Small intestine (tissue), 7 donors: Measurements from ENCODE around the gene TTPAL. TPM values are rescaled to one million over a fixed set of nuclear protein-coding genes. Genes with fewer than 3 reads are reported as not detected.

Source experiments
- DNase-seq, 2 donors: peaks; one replicate each; pipeline versions ENCODE4 v3.0.0 to v3.0.0-alpha.2; 2013
- FAIRE-seq: peaks from 2 replicates; lab custom pipeline; 2012; peaks lifted over from hg19 to GRCh38; lab: Jason Lieb, UNC
- H3K27ac ChIP-seq, 3 donors: one replicate each; pipeline ENCODE4 v1.5.1; 2013; ENCODE audit warnings: low read length in 2 of 3, mild to moderate bottlenecking in 2 of 3, control low read depth in 1 of 3, inconsistent platforms in 1 of 3, low read depth in 1 of 3, moderate library complexity in 1 of 3
- H3K27me3 ChIP-seq, 3 donors: one replicate each; pipeline ENCODE4 v1.6.1; 2013; ENCODE audit warnings: low read length in 3 of 3, inconsistent platforms in 1 of 3; ENCODE audit not compliant: control insufficient read depth in 3 of 3, insufficient read depth in 3 of 3
- H3K36me3 ChIP-seq, 3 donors: one replicate each; pipeline ENCODE4 v1.6.1; 2013; ENCODE audit warnings: low read length in 3 of 3, inconsistent platforms in 1 of 3, low read depth in 1 of 3, mild to moderate bottlenecking in 1 of 3, moderate library complexity in 1 of 3; ENCODE audit not compliant: control insufficient read depth in 3 of 3, insufficient read depth in 2 of 3
- H3K4me1 ChIP-seq, 3 donors: one replicate each; pipeline ENCODE4 v1.6.1; 2013; ENCODE audit warnings: low read length in 2 of 3, inconsistent platforms in 1 of 3, low read depth in 1 of 3, mild to moderate bottlenecking in 1 of 3, moderate library complexity in 1 of 3; ENCODE audit not compliant: control insufficient read depth in 3 of 3, insufficient read depth in 2 of 3
- H3K4me3 ChIP-seq, 3 donors: one replicate each; pipeline ENCODE4 v1.5.1; 2013; ENCODE audit warnings: low read length in 3 of 3, control low read depth in 1 of 3, inconsistent platforms in 1 of 3, low read depth in 1 of 3, mild to moderate bottlenecking in 1 of 3, moderate library complexity in 1 of 3
- H3K9me3 ChIP-seq, 2 donors: one replicate each; pipeline ENCODE4 v1.6.1; 2013; ENCODE audit warnings: low read depth in 1 of 2, low read length in 1 of 2; ENCODE audit not compliant: control insufficient read depth in 2 of 2, insufficient read depth in 1 of 2
- WGBS, 3 donors: extraction: QIAGEN DNeasy Blood & Tissue Kit; methylation state at CpG; one replicate each; pipeline ENCODE4 v1.1.7; 2013; 5-methylcytosine and 5-hydroxymethylcytosine counted together
- polyA plus RNA-seq, 4 donors: library from polyadenylated mRNA; stranded (reverse) in 3 of 4; unstranded in 1 of 4; fragments of 200-250 nt in 3 of 4; fragments of 120-200 nt in 1 of 4; gene quantifications; one replicate each; pipeline versions ENCODE4 v1.2.1 to v1.2.3, GENCODE V29; 2013
- donor health status: healthy with polysubstance abuse.
- donor health status: control.
- donor health status: control.
- donor health status: Bipolar disorder and iron deficiency.
- donor health status: healthy.

TTPAL gene
- polyA plus RNA-seq, 4 donors: 1.8 to 10.2 (median 3.6) TPM

DNA sequence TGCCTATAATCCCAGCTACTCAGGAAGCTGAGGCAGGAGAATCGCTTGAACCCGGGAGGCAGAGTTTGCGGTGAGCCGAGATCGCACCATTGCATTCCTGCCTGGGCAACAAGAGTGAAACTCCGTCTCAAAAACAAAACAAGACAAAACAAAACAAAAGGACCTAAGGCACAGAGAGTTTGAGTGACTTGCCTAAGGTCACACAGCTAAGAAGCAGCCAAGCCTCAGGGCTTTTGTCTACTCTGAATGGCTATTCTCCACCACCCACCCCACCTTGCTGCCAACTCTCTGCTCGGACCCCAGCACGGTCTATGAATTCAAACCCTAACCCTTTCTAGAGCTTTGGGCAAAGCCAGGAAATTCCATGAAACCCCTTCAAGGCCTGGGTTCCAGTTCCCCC is 19.1 kb upstream of the TTPAL start:
- Histone ChIP-seq H3K4me3 (no peak overlapping the region), H3K27ac (peak overlapping the region; percentile 63 to 83 (median 81)), H3K9me3 (peaks cover 0 to 3% of the 10 kb centered on the region in 2 donors), H3K36me3 (no peaks in the 10 kb centered on the region), H3K27me3 (no peaks in the 10 kb centered on the region), H3K4me1 (peaks cover 0 to 56% (median 2%) of the 10 kb centered on the region in 3 donors)
- no peak for FAIRE-seq
- no peak for DNase-seq
- WGBS, 3 donors: 50 to 79% (median 57%) methylated on average over 8 of the region's 8 CpGs

DNA sequence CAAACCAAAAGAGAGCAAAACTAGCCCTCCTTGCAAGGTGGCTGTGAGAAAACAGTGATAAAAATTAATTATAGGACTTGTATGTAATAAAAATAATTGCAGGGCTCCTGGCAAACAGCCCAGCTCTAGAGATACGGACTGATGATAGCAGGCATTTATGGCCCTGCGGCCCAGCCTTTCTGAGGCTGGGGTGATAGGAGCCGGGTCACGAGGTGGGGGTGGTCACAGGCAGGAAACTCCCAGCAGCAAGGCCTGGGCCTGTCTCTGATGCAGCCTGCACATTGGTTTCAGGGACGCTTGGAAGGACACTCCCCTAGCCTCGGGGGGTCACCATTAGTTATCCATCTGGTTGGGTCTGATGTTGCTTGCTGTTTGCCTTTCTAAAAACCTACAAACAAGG is 18.7 kb upstream of the TTPAL start:
- no peaks in the 10 kb centered on the region for H3K27me3 ChIP-seq
- DNase-seq (peak; percentile 96 to 98), FAIRE-seq (no peak)
- peaks cover 0 to 57% (median 2%) of the 10 kb centered on the region in 3 donors for H3K4me1 ChIP-seq
- 11 to 46% (median 42%) methylated on average over 6 of the region's 6 CpGs for WGBS, 3 donors
- H3K4me3 ChIP-seq: no peak overlapping the region
- no peaks in the 10 kb centered on the region for H3K36me3 ChIP-seq
- peaks cover 0 to 3% of the 10 kb centered on the region in 2 donors for H3K9me3 ChIP-seq
- peak overlapping the region; percentile 63 to 89 (median 83) for H3K27ac ChIP-seq

DNA sequence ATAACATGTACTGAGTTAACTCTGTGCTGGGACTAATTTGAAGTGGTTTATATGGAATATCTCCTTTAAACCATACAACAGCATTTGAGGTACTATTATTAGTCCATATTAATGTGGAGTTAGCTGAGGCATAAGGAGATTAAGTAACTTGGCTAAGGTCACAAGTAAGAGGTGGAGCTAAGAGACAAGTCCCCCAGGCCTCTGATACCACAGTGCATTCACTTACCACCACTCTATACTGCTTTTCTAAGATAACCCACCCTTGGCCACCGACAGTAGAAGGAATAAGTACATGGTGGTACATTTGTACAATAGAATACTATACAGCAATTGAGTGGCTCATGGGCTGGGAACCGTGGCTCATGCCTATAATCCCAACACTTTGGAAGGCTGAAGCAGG is 16.4 kb upstream of the TTPAL start:
- FAIRE-seq: no peak
- H3K4me3 ChIP-seq: no peak overlapping the region
- peak in 1 of 2 donors; percentile 23 for DNase-seq
- WGBS, 3 donors: 68 to 89% (median 82%) methylated on average over 2 of the region's 2 CpGs
- H3K27me3 ChIP-seq: no peaks in the 10 kb centered on the region
- H3K9me3 ChIP-seq: peaks cover 0 to 3% of the 10 kb centered on the region in 2 donors
- no peaks in the 10 kb centered on the region for H3K36me3 ChIP-seq
- H3K27ac ChIP-seq: peak overlapping the region in 2 of 3 donors; percentile 81 to 89
- H3K4me1 ChIP-seq: peaks cover 0 to 54% (median 2%) of the 10 kb centered on the region in 3 donors

DNA sequence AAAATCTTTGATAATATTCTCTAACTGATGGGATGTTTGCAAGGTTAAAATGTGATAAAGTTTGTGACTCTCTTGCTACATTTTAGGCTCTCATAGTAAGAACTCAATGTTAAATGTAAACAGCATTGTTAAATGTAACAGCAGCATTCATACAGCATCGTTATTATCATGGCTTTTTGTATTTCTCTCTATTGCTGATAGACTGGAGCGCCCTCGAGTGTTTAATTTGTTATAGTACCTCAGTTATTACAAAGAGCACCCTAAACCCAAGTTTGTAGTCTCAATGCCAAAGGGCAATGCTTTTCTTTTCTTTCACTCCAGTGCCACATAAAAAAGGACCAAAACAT is 14.9 kb upstream of the TTPAL start:
- DNase-seq: peak; percentile 77 to 87
- FAIRE-seq: no peak

DNA sequence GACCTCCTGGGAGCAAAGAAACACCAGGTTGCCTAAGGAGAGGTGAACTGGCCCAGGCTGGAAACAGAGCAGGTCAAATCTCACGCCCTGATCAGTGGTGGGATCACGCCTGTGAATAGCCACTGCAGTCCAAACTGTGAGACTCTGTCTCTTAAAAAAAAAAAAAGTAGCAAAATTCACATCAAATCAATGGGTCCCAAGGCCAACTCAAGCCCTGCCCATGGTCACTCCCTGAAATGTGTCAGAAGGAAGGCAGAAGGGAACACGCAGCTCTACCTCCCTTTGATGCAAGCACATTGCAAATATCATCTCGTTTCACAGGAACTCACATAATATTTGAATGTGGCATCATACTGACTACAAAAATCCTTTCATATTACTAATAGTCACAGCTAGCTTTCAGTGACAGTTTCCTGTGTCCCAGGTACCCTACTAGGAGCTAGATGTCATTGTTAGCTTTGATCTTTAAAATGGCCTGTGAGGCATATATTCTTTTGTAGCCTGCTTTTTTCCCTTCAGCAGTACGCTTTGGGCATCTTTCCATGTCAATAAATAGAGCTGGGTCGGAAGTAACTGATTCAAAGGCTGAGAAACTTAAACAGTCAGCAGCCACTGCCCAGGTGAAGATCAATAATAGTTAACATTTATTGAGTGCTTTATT is 14.4 kb upstream of the TTPAL start:
- DNase-seq: peak; percentile 46 to 83
- H3K27ac ChIP-seq: peak overlapping the region; percentile 84 to 89 (median 87)
- WGBS, 3 donors: 12 to 53% (median 29%) methylated on average over 6 of the region's 6 CpGs

More for the DNA sequence above, 14.9 kb upstream of the TTPAL start:
- Histone ChIP-seq H3K4me3 (no peak overlapping the region), H3K9me3 (peaks cover 0 to 3% of the 10 kb centered on the region in 2 donors), H3K36me3 (no peaks in the 10 kb centered on the region), H3K4me1 (peaks cover 0 to 51% (median 2%) of the 10 kb centered on the region in 3 donors), H3K27ac (peak overlapping the region; percentile 84 to 89 (median 87)), H3K27me3 (no peaks in the 10 kb centered on the region)
- 3 to 12% (median 3%) methylated on average over 3 of the region's 3 CpGs for WGBS, 3 donors

DNA sequence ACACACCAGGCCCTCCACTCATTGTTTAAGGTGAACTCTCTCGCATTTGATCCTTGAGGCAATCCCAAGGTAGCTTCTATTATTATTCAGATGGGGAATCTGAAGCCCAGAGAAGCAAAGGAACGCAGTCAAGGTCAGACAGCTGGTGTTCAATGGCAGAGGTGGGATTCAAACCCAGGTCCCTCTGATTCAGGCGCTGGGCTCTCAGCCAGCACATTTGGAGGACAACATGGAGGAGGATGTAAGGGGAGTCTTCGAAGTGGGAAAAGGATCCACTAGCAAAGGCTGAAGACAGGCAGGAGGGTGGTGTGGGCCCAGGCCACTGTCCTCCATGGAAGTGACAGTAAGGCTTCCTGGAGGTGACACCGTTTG is 13.9 kb upstream of the TTPAL start:
- no peak for FAIRE-seq
- no peaks in the 10 kb centered on the region for H3K36me3 ChIP-seq
- H3K4me3 ChIP-seq: no peak overlapping the region
- 13 to 56% (median 33%) methylated on average over 5 of the region's 5 CpGs for WGBS, 3 donors
- peaks cover 0 to 3% of the 10 kb centered on the region in 2 donors for H3K9me3 ChIP-seq
- H3K4me1 ChIP-seq: peaks cover 0 to 41% (median under 1%) of the 10 kb centered on the region in 3 donors
- no peak for DNase-seq
- no peaks in the 10 kb centered on the region for H3K27me3 ChIP-seq
- H3K27ac ChIP-seq: peak overlapping the region; percentile 84 to 89 (median 87)

More for the DNA sequence above, 14.4 kb upstream of the TTPAL start:
- Histone ChIP-seq H3K36me3 (no peaks in the 10 kb centered on the region), H3K4me3 (no peak overlapping the region), H3K4me1 (peaks cover 0 to 47% (median 2%) of the 10 kb centered on the region in 3 donors), H3K27me3 (no peaks in the 10 kb centered on the region), H3K9me3 (peaks cover 0 to 3% of the 10 kb centered on the region in 2 donors)
- FAIRE-seq: no peak

DNA sequence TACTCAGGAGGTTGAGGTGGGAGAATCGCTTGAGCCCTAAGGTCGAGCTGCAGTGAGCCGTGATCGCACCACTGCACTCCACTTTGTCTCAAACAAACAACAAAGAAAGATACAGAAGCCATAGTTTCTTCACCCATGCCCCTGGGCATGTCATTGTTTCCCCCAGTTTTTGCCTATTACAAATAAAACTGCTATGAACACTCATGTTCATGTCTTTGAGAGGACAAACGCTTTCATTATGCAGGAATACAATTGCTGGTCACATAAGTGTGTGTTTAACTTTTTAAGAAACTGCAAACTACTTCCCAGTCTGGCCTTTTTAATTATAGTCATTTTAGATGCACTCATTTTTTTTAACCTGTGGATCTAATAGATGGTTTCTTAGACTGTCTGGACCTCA is 12.2 kb upstream of the TTPAL start:
- no peaks in the 10 kb centered on the region for H3K36me3 ChIP-seq
- H3K4me1 ChIP-seq: peaks cover 0 to 28% (median 0%) of the 10 kb centered on the region in 3 donors
- peaks cover 0 to 3% of the 10 kb centered on the region in 2 donors for H3K9me3 ChIP-seq
- H3K4me3 ChIP-seq: no peak overlapping the region
- no peak overlapping the region for H3K27ac ChIP-seq
- FAIRE-seq (no peak), DNase-seq (no peak)
- H3K27me3 ChIP-seq: no peaks in the 10 kb centered on the region
- 86 to 90% (median 87%) methylated on average over 5 of the region's 5 CpGs for WGBS, 3 donors

DNA sequence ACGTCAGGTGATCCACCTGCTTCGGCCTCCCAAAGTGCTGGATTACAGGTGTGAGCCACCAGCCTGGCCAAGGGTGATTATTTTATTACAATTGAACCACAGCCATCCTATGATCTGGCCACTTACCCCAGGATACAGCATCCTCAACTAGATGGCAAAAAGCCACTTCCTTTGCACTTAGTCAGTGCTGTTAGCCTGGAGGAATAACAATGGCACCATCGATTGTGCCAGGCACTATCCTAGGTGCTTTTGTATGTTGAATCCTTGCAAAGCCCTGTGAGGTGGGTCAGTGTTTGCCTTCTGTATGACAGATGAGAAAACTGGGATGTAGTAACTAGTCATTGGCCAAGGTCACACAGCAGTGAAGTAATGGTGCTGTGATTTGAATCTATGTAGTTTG is 11.2 kb upstream of the TTPAL start:
- Histone ChIP-seq H3K27me3 (no peaks in the 10 kb centered on the region), H3K4me3 (no peak overlapping the region), H3K36me3 (no peaks in the 10 kb centered on the region), H3K9me3 (no peaks in the 10 kb centered on the region), H3K27ac (no peak overlapping the region), H3K4me1 (peaks cover 0 to 18% (median 0%) of the 10 kb centered on the region in 3 donors)
- FAIRE-seq (no peak), DNase-seq (no peak)
- WGBS, 3 donors: 45 to 74% (median 46%) methylated on average over 3 of the region's 3 CpGs
